Ishikawa (cell line): ENCODE data around the gene DLEC1.

ENCODE experiments used
- CEBPB ChIP-seq: IDR thresholded peaks from 2 replicates; pipeline ENCODE4 v1.6.1; 2012
- CREB1 ChIP-seq: IDR thresholded peaks from 2 replicates; pipeline ENCODE4 v1.6.1; 2012; ENCODE audit warnings: low read depth
- EGR1 ChIP-seq: IDR thresholded peaks from 2 replicates; pipeline ENCODE4 v1.6.1; 2012
- EP300 ChIP-seq: IDR thresholded peaks from 2 replicates; pipeline ENCODE4 v1.6.1; 2012; ENCODE audit warnings: borderline replicate concordance
- FOXM1 ChIP-seq: IDR thresholded peaks from 2 replicates; pipeline ENCODE4 v1.6.1; 2012; ENCODE audit warnings: low read depth, borderline replicate concordance
- RAD21 ChIP-seq: IDR thresholded peaks from 2 replicates; pipeline ENCODE4 v1.6.1; 2012; ENCODE audit warnings: low read depth
- TAF1 ChIP-seq: IDR thresholded peaks from 2 replicates; pipeline ENCODE4 v1.6.1; 2012; ENCODE audit warnings: low read depth, mild to moderate bottlenecking
- TCF12 ChIP-seq: IDR thresholded peaks from 2 replicates; pipeline ENCODE4 v1.6.1; 2012; ENCODE audit warnings: low read depth
- TEAD4 ChIP-seq: IDR thresholded peaks from 2 replicates; pipeline ENCODE4 v1.6.1; 2012
- YY1 ChIP-seq: IDR thresholded peaks from 2 replicates; pipeline ENCODE4 v1.6.1; 2012; ENCODE audit warnings: low read depth
- ZBTB7A ChIP-seq: IDR thresholded peaks from 2 replicates; pipeline ENCODE4 v1.6.1; 2012; ENCODE audit warnings: low read depth
- TF ChIP-seq, protein P1 (sequence below): IDR thresholded peaks from 2 replicates; pipeline ENCODE4 v1.6.1; 2012
- TF ChIP-seq, protein P2 (sequence below): IDR thresholded peaks from 2 replicates; pipeline ENCODE4 v1.6.1; 2012; ENCODE audit warnings: low read depth, mild to moderate bottlenecking

DNA sequence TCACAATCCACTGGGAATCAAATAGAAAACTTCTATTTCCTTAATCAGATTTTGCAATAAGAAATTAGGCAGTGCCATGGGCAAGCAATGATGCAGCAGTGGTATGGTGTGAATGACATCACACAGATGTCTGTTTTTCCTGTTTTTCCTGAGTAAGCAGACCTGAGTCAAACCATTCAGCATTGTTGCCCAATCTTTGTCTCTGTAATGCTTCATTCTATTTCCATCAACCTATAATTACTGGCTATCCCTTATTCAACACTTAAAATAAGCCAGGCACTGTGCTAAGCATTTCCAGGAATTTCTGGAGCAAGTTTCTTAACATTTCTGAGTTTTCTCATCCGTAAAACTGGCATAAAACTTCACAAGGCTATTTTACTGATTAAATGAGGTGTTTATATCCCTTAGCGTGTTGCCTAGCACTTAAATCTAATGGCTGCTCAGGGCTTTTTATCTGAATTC lies 115.1 kb downstream of the DLEC1 start:
- TF ChIP-seq, protein P1, sequence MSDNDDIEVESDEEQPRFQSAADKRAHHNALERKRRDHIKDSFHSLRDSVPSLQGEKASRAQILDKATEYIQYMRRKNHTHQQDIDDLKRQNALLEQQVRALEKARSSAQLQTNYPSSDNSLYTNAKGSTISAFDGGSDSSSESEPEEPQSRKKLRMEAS = peak; percentile 55
- TF ChIP-seq, protein P2, sequence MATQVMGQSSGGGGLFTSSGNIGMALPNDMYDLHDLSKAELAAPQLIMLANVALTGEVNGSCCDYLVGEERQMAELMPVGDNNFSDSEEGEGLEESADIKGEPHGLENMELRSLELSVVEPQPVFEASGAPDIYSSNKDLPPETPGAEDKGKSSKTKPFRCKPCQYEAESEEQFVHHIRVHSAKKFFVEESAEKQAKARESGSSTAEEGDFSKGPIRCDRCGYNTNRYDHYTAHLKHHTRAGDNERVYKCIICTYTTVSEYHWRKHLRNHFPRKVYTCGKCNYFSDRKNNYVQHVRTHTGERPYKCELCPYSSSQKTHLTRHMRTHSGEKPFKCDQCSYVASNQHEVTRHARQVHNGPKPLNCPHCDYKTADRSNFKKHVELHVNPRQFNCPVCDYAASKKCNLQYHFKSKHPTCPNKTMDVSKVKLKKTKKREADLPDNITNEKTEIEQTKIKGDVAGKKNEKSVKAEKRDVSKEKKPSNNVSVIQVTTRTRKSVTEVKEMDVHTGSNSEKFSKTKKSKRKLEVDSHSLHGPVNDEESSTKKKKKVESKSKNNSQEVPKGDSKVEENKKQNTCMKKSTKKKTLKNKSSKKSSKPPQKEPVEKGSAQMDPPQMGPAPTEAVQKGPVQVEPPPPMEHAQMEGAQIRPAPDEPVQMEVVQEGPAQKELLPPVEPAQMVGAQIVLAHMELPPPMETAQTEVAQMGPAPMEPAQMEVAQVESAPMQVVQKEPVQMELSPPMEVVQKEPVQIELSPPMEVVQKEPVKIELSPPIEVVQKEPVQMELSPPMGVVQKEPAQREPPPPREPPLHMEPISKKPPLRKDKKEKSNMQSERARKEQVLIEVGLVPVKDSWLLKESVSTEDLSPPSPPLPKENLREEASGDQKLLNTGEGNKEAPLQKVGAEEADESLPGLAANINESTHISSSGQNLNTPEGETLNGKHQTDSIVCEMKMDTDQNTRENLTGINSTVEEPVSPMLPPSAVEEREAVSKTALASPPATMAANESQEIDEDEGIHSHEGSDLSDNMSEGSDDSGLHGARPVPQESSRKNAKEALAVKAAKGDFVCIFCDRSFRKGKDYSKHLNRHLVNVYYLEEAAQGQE = no peak; the same call in 1 of the 2 replicates
- TF ChIP-seq YY1 (no peak), CREB1 (peak; percentile 69), TAF1 (no peak), EP300 (peak; percentile 57; the same call in 1 of the 2 replicates), FOXM1 (peak; percentile 24; the same call in 1 of the 2 replicates), RAD21 (no peak), TCF12 (peak; percentile 34; the same call in 1 of the 2 replicates), TEAD4 (peak; percentile 44; the same call in 1 of the 2 replicates), ZBTB7A (no peak), EGR1 (no peak), CEBPB (peak; percentile 96)
